ENCODE results near the gene PHOX2B.

The PHOX2B gene

GRCh38 chr4:41748571-41749475 is at the start of gene PHOX2B:
Gene PHOX2B, minus strand, starts transcription at chr4:41748725. Its CDS starts 115 bp downstream, at chr4:41748610.
- Mint-ChIP-seq H3K9me3 (no peaks in the 10 kb centered on the region), H3K4me3 (no peak within 1 kb of the TSS), H3K27me3 (peaks cover 95% of the 10 kb centered on the region), H3K36me3 (no peaks in the 10 kb centered on the region), H3K27ac (no peak within 1 kb of the TSS), H3K4me1 (no peaks in the 10 kb centered on the region)
- no peak for ATAC-seq

DNA sequence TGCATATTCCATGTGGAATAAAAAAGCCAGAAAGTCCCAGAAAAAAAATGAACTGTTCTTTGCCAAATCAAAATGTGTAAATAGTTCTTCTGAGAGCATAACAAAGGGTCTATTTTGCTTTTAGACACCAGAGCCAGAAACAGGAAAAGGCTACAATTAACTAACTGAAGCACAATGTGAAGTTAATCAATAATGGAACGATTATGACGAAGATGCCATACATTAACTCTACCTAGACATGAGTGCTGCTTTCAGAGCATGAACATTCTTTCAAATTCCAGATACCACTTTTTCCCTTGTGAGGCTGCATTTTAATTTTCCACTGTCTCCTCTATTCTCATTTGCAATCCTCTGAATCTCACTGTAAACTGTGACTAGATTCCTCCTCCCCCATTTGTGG is 48.7 kb upstream of the PHOX2B start:
- Mint-ChIP-seq H3K4me3 (no peak overlapping the region), H3K9me3 (peaks cover 6% of the 10 kb centered on the region), H3K27ac (no peak overlapping the region), H3K27me3 (no peaks in the 10 kb centered on the region), H3K36me3 (no peaks in the 10 kb centered on the region), H3K4me1 (peaks cover 1% of the 10 kb centered on the region)
- no peak for ATAC-seq

GRCh38 chr4:41796545-41797210 is 48.2 kb upstream of the PHOX2B start:
- H3K9me3 Mint-ChIP-seq = peaks cover 6% of the 10 kb centered on the region
- H3K27ac Mint-ChIP-seq = no peak overlapping the region
- no peak overlapping the region for H3K4me3 Mint-ChIP-seq
- ATAC-seq = no peak
- H3K4me1 Mint-ChIP-seq = peaks cover 6% of the 10 kb centered on the region
- H3K27me3 Mint-ChIP-seq = no peaks in the 10 kb centered on the region
- no peaks in the 10 kb centered on the region for H3K36me3 Mint-ChIP-seq

DNA sequence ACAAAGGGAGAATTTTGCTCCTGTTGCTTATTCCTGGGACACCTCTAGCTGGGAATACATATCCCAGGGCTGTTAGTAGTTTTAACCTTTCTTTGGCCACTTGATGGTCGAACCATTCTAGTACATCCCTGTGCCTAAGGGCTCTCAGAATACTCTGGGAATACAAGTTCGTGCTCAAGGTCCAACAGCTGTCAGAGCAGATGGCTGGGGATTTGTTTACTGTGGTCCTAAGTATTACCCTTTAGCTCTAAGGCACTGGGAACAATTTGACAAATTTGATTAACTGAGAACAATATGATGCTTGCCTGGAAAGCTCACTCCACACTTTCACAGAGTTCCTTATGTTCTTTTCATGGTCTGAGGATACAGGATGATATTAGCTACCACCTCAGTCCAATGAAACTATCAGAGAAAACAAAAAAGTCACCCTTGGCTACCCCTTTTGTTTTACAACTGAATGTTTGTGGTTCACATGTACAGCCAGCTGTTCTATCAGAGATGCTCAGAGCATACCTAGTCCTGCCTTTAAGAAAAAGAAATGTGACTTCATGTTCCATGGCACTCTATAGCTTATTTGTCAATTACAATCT is 47.4 kb upstream of the PHOX2B start:
- Mint-ChIP-seq H3K27ac (no peak overlapping the region), H3K4me3 (no peak overlapping the region), H3K36me3 (no peaks in the 10 kb centered on the region), H3K4me1 (peaks cover 6% of the 10 kb centered on the region), H3K27me3 (no peaks in the 10 kb centered on the region), H3K9me3 (peaks cover 4% of the 10 kb centered on the region)
- no peak for ATAC-seq

DNA sequence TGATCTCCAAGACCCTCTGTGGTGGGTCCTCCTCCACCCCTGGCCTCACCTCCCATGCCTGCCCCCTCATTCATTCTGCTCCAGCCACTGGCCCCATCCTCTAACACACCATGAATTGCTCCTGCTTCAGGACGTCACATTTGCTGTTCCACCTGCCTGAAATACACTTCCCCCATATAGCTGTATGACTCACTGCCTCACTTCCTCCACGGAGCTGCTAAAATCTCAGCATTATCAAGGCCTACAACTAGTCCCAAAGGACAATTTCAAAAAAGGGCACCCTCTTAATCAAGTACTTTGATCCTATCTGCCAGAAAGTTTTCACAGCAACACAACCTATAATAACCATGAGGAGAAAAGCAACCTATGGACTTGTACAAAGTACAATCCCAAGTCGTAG is 43.6 kb upstream of the PHOX2B start:
- H3K27ac Mint-ChIP-seq = no peak overlapping the region
- H3K4me1 Mint-ChIP-seq = peaks cover 6% of the 10 kb centered on the region
- no peaks in the 10 kb centered on the region for H3K27me3 Mint-ChIP-seq
- no peak for ATAC-seq
- no peaks in the 10 kb centered on the region for H3K36me3 Mint-ChIP-seq
- H3K9me3 Mint-ChIP-seq = no peaks in the 10 kb centered on the region
- no peak overlapping the region for H3K4me3 Mint-ChIP-seq

- H3K27ac Mint-ChIP-seq = no peak overlapping the region
- H3K4me3 Mint-ChIP-seq = no peak overlapping the region
- H3K4me1 Mint-ChIP-seq = peaks cover 6% of the 10 kb centered on the region
- no peaks in the 10 kb centered on the region for H3K36me3 Mint-ChIP-seq
- H3K27me3 Mint-ChIP-seq = no peaks in the 10 kb centered on the region
- no peaks in the 10 kb centered on the region for H3K9me3 Mint-ChIP-seq
- ATAC-seq = no peak
Observed at GRCh38 chr4:41791557-41791956, 43.0 kb upstream of the PHOX2B start.

DNA sequence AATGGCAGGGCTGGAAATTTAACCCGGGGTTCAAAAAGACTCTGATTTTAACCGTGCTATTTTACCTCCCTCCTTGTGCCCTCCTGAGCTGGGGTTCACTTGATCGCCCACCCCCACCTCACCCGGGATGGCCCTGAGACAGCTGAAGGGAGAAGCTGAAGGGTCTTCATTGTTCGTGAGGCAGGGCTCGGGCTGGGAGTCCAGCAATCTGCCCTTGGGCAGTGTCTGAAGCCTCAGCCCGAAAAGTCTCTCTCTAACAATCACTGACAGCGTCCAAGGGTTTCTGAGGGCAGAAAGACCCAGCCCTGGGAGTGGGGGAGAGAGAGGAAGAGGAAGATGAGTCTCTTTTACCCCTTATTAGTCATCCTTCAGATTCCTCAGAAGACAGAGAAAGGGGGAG is 39.4 kb upstream of the PHOX2B start:
- Mint-ChIP-seq H3K36me3 (no peaks in the 10 kb centered on the region), H3K27me3 (no peaks in the 10 kb centered on the region), H3K4me3 (no peak overlapping the region), H3K27ac (no peak overlapping the region), H3K4me1 (peaks cover 6% of the 10 kb centered on the region), H3K9me3 (no peaks in the 10 kb centered on the region)
- peak; percentile 31 for ATAC-seq

GRCh38 chr4:41785665-41786064 is 37.1 kb upstream of the PHOX2B start:
- H3K4me1 Mint-ChIP-seq = no peaks in the 10 kb centered on the region
- no peaks in the 10 kb centered on the region for H3K9me3 Mint-ChIP-seq
- H3K27ac Mint-ChIP-seq = no peak overlapping the region
- H3K27me3 Mint-ChIP-seq = no peaks in the 10 kb centered on the region
- no peak overlapping the region for H3K4me3 Mint-ChIP-seq
- ATAC-seq = no peak
- no peaks in the 10 kb centered on the region for H3K36me3 Mint-ChIP-seq

DNA sequence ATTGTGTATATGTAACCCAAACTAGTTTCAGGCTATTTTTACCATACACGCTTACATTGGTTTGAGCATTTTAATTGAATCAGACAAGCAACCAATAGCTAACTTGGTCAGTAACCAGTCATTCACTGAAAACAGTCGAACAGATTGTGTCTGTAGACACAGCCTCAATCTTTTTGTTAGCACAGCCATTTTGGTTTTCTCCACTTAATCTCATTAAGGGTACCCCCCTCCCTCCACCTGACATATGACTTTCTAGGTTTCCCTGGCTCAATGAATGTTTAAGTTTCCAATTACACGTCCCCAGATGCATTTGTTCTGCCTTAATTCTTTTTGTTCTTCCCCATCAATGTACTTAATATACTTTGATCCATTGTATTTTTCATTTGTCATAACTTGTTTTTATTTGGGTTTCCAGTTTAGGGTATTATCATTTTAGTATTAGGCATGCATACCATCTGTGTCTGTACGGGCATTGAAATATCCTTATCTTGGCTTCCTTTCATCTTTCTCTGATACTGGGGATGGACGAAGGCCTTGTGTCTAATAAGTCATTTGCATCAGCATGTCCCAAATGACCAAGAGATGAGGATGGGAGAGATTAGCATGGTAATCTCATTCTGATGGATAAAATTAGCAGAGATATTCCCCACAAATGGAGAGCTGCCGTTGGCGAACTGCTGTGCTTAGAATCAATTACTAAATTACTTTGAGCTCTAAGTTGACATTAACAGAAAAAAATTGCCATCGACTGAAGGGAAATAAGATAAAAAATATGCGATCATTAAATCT is 35.9 kb upstream of the PHOX2B start:
- H3K27me3 Mint-ChIP-seq = no peaks in the 10 kb centered on the region
- no peaks in the 10 kb centered on the region for H3K4me1 Mint-ChIP-seq
- no peaks in the 10 kb centered on the region for H3K36me3 Mint-ChIP-seq
- H3K27ac Mint-ChIP-seq = no peak overlapping the region
- no peaks in the 10 kb centered on the region for H3K9me3 Mint-ChIP-seq
- H3K4me3 Mint-ChIP-seq = no peak overlapping the region
- no peak for ATAC-seq

GRCh38 chr4:41776466-41776865 is 27.9 kb upstream of the PHOX2B start:
- H3K9me3 Mint-ChIP-seq = peaks cover 2% of the 10 kb centered on the region
- no peak overlapping the region for H3K27ac Mint-ChIP-seq
- no peak overlapping the region for H3K4me3 Mint-ChIP-seq
- no peaks in the 10 kb centered on the region for H3K4me1 Mint-ChIP-seq
- no peaks in the 10 kb centered on the region for H3K27me3 Mint-ChIP-seq
- ATAC-seq = no peak
- H3K36me3 Mint-ChIP-seq = no peaks in the 10 kb centered on the region

GRCh38 chr4:41763729-41764128 is 15.2 kb upstream of the PHOX2B start:
- no peaks in the 10 kb centered on the region for H3K36me3 Mint-ChIP-seq
- peaks cover 26% of the 10 kb centered on the region for H3K27me3 Mint-ChIP-seq
- peaks cover 4% of the 10 kb centered on the region for H3K9me3 Mint-ChIP-seq
- no peaks in the 10 kb centered on the region for H3K4me1 Mint-ChIP-seq
- H3K4me3 Mint-ChIP-seq = no peak overlapping the region
- H3K27ac Mint-ChIP-seq = no peak overlapping the region
- no peak for ATAC-seq

GRCh38 chr4:41758884-41759283 is 10.4 kb upstream of the PHOX2B start:
- no peak for ATAC-seq
- Mint-ChIP-seq H3K4me3 (no peak overlapping the region), H3K27me3 (peaks cover 56% of the 10 kb centered on the region)

GRCh38 chr4:41757521-41758156 is 9.1 kb upstream of the PHOX2B start:
- no peaks in the 10 kb centered on the region for H3K4me1 Mint-ChIP-seq
- H3K9me3 Mint-ChIP-seq = peaks cover 7% of the 10 kb centered on the region
- ATAC-seq = no peak
- no peak overlapping the region for H3K4me3 Mint-ChIP-seq
- peaks cover 59% of the 10 kb centered on the region for H3K27me3 Mint-ChIP-seq
- H3K27ac Mint-ChIP-seq = no peak overlapping the region
- H3K36me3 Mint-ChIP-seq = no peaks in the 10 kb centered on the region

More at GRCh38 chr4:41758884-41759283, 10.4 kb upstream of the PHOX2B start:
- Mint-ChIP-seq H3K27ac (no peak overlapping the region), H3K9me3 (peaks cover 7% of the 10 kb centered on the region), H3K4me1 (no peaks in the 10 kb centered on the region), H3K36me3 (no peaks in the 10 kb centered on the region)

DNA sequence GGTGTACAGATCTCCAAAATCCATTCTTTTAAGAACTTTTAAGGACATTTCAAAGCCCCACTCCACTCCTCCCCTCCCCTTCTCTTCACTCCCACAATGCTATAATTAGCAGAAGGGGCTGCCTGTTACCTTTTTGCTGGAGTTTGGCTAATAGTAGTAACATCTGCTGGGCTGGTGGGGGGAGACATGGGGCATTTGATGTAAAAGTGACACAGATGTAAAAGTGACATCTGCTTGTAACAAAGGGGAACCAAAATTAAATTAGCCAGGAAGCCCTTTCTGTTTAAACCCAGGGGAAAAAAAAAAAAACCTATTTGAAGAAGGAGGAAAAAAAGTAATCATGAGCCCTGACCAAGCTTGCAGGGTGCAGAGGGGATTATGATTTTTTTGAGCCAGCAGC is 5.4 kb upstream of the PHOX2B start:
- Mint-ChIP-seq H3K27me3 (peaks cover 79% of the 10 kb centered on the region), H3K27ac (no peak overlapping the region), H3K9me3 (peaks cover 3% of the 10 kb centered on the region), H3K4me3 (no peak overlapping the region), H3K36me3 (no peaks in the 10 kb centered on the region), H3K4me1 (no peaks in the 10 kb centered on the region)
- ATAC-seq = no peak
